Testis (tissue), 2 donors: ENCODE data around the gene TBCD.

ENCODE experiments used
- CTCF ChIP-seq, 3 experiments: fragments of 450-650 bp in 2 of 3; fragments of 200-600 bp in 1 of 3; sonication (generic) in 1 of 3; IDR thresholded peaks; one replicate each; pipeline ENCODE4 v1.5.1; 2016 to 2019; ENCODE audit warnings: antibody characterized with exemption in 3 of 3, mild to moderate bottlenecking in 2 of 3, moderate library complexity in 1 of 3
- POLR2A ChIP-seq: fragments of 450-650 bp; IDR thresholded peaks from one replicate; pipeline ENCODE4 v1.6.1; 2017; ENCODE audit warnings: antibody characterized with exemption, mild to moderate bottlenecking, moderate library complexity

DNA sequence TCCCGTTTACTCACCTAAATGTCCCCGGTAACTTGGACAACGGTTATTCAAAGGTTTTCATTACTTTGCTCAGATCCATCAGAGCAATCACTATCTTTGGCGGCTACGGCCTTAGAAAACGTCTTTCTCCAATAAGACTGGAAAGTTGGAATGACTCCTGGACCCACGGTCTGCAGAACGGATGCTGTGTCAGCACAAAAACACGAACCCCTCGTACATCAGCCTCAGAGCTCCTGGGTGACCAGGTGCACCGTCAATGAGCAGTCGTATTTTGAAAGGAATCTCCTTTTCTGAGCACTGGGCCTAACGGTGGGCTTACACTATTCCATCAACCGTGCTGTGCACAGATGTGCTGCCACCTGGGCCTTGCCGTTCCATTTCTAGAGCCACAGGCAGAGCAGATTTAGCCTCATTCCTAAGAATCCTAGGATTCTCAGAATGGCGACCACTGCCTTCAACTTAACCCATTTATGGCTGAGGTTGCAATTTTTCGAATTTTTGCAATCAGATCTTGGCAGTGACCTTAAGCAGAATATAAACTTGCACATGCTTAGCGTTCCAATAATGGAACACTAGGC lies 198.7 kb downstream of the TBCD start:
- TF ChIP-seq CTCF (IDR thresholded peaks at IDR 0.05) (no peak), POLR2A (no peak)
